Measurements from ENCODE around the gene GRID2.

GRID2 gene

DNA sequence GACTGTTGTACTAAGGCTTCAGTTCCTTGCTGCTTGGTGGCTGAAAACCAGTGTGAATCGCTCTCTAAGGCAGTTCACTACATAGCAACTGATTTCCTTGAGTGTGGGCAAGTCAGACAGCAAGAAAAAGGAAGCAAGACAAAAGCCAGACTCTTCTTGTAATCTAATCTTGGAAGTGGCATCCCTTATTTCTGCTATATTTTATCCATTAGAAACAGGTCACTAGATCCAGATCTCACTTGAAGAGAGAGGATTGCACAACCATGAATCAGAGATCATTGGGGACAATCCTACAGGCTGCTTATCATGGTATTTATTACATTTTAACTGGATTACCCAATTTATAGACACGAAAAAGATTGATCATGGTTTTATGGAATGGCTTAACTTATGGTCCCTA lies 684.5 kb downstream of the GRID2 start:
- no peak for DNase-seq

DNA sequence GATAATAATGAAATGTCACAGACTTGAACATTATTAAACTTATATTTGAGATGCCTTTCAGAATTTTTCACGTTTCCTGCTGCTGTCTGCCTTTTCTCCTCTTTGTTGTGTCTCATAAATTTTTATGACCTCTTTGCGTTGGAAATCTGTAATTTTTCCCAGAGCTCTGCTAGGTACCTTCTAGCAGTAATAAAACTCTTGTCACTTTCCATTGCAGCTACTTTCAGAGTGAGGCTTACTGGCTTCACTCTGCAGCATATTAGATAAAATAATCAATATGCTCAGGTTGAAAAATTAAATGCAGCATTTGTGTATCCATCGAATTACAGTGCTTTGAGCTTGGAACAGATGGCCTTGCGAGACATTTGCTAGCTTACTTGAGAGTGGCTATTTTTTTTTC lies 689.0 kb downstream of the GRID2 start:
- DNase-seq = no peak

GRCh38 chr4:92994727-92995126 lies 691.0 kb downstream of the GRID2 start:
- DNase-seq = no peak

DNA sequence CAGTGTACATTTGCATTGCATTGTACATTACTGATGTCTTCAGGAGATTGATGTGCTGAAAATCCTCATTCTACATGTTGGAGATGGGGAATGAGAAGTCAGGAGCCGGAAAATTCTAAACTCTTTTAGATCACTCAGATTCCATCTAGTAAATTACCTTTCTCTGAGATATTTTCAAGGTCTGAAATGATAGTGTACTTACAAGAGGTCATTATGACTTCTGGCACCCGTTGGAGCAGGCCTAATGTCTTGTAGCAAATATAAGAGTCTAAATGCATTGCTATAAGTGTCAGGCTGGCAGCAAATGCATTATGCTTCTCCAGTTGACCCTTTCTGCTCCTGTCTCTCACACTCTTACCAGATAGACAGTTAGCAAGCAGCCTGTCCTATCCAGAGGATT lies 692.8 kb downstream of the GRID2 start:
- DNase-seq = no peak

- no peak for DNase-seq
Measured at GRCh38 chr4:93000910-93001309, 697.1 kb downstream of the GRID2 start.

- DNase-seq = no peak
Measured at GRCh38 chr4:93002240-93002639, 698.5 kb downstream of the GRID2 start.

DNA sequence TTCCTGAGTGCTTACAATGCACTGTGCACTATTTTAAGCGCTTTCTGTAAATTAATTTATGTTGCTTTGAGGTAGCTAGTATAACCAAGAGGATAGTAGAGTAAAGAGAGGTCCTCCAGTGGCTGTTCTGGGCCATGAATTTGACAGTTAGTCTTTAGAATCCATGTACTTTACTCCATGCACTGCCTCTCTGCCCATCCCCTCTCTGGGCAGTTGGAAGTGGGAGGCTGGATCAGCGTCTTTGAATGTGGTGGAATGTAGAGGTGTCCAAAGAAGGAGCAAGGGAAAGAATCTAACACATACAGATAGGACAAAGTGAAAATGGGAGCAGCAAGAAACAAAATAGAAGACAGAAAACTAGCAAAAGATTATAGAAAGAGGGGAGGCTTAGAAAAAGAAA lies 712.6 kb downstream of the GRID2 start:
- DNase-seq = no peak

DNA sequence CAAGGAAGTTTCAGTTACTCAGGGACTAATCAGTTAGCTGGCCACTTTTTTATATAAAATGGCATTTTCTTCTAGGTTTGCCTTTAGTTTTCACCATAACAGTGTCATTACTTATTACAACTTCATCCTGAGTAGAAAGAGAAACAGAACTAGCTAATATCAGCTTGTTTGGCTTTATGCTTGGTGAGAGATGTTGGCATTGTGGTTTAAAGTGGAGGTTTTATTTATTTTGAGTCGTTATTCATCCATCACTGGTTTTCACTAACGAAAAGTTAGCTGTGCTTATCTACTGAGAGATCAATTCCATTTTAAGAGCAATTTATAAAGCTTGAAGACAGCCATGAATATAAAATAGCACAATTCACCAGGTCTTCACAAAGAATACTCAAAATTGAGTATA lies 714.5 kb downstream of the GRID2 start:
- no peak for DNase-seq

- DNase-seq = no peak
Measured at GRCh38 chr4:93018806-93019205, 715.0 kb downstream of the GRID2 start.

- no peak for DNase-seq
Measured at GRCh38 chr4:93029769-93030168, 726.0 kb downstream of the GRID2 start.

DNA sequence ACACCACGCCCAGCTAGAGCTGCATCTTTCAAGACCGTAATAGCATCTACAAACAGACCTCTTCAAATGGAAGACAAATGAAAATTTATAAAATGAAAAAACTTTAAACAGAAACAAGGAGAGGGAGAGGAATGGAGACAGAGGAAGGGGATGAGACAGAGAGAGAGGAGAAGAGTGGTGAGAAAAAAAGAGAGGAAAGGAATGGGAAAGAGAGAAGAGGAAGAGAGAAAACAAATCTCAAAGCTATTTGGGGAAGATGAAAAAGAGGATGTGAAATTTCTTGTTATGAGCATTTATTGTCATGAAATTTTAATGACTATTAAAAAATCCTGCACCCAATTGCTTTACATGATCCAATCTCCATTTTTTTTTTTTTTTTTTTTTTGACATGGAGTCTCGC lies 726.9 kb downstream of the GRID2 start:
- no peak for DNase-seq

GRCh38 chr4:93031431-93032098 lies 727.8 kb downstream of the GRID2 start:
- no peak for DNase-seq

DNA sequence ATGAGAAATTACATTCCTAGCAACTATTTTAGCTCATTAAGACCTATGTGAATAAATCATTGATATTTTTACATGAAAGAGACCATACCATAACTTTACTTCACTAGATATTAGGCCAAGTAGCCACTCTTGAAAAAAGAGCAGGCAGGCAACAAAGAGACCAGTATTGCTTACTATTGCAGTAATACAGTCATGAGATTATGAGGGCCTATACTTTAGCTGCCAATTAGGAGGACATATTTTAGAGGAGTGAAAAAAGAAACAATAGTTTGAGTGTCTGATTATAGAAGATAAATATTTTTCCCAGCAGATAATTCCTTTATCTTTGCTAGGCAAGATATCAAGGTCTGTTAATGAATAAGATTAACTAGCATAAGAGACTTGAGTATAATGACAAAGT lies 739.0 kb downstream of the GRID2 start:
- DNase-seq = no peak

- no peak for DNase-seq
Measured at GRCh38 chr4:93053140-93053539, 749.4 kb downstream of the GRID2 start.

DNA sequence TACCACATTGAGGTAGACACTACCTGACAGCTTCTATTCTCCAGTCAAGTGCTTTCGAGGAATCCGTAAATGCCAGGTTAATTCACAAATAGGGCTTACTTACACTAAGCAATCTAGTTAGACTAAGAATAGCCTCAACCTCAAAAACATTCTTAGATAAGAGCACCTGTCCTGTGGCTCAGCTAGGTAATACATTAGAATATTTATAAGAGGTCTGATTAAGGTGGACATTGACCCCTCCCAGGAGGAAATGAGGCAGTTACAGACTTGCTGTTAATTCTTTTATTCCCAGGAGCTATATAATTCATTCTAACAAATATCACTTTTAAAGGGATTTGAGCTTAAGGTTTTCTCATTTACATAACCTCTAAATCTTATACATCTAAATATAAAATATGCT lies 758.1 kb downstream of the GRID2 start:
- no peak for DNase-seq

- no peak for DNase-seq
Measured at GRCh38 chr4:93063325-93063724, 759.6 kb downstream of the GRID2 start.

- DNase-seq = no peak
Measured at GRCh38 chr4:93065790-93066189, 762.0 kb downstream of the GRID2 start.

DNA sequence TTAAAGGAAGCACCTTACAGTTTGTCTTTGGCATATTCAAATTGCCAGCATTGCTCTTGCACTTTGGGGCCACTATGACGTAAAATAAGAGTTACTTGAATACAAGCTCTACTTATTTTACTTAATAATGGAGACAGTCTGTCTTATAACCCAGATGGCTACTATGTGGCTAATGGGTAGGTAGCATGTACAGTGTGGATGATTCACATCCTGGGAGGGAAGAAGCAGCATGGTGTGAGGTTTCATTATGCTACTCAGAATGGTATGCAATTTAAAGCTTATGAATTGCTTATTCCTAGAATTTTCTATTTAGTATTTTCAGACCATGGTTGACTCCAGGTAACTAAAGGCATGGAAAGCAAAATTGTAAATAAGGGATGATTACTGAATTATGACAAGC lies 763.0 kb downstream of the GRID2 start:
- DNase-seq = no peak

- no peak for DNase-seq
Measured at GRCh38 chr4:93072292-93072691, 768.5 kb downstream of the GRID2 start.

GRCh38 chr4:93080316-93080715 lies 776.5 kb downstream of the GRID2 start:
- DNase-seq = no peak

DNA sequence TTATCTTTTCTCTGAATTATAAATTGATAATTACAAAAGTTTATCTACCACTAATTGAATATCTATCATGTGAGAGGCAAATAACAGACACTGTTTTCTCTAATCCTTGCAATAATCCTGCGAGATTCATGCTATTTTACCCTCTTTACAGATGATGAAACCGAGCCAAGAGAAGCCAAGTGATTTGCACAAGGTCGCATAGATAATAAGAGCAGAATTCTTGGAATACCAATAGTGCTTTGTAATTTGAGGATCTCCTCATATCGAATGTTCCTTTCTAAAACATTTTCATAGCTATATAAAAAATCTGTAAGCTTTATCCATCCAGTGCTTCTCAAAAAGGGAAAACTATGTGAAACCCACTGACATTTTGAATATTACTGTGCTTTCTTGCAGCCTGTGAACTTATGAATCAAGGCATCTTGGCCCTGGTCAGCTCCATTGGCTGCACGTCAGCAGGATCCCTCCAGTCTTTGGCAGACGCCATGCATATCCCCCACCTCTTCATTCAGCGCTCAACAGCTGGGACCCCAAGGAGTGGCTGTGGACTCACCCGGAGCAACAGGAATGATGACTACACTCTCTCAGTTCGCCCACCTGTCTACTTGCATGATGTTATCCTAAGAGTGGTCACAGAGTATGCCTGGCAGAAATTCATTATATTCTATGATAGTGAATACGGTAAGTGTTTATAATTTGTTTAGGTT lies 781.0 kb downstream of the GRID2 start:
- DNase-seq = no peak

GRCh38 chr4:93086356-93086755 lies 782.6 kb downstream of the GRID2 start:
- no peak for DNase-seq

- no peak for DNase-seq
Measured at GRCh38 chr4:93092765-93093164, 789.0 kb downstream of the GRID2 start.

- DNase-seq = no peak
Measured at GRCh38 chr4:93103042-93103441, 799.3 kb downstream of the GRID2 start.

DNA sequence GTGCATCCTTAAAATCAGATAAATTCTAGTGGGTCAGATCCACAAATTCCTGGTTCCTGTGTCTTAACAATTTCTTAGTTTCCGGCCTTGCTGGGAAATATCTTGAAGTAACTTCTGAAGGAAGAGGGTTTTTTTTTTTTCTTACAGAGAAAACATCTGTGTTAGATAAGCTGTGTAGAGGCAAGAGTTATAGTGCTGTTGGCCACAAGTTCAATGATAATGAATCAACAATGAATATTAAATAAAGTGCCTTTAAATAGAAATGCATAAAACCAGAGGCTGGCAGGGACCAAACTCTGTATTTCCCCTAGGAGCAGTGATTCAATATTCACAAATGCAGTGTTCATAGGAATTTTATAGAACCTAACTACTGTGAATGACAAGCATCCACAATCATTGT lies 812.9 kb downstream of the GRID2 start:
- DNase-seq = no peak
